ENCODE results near the gene KANK4.

The KANK4 gene

DNA sequence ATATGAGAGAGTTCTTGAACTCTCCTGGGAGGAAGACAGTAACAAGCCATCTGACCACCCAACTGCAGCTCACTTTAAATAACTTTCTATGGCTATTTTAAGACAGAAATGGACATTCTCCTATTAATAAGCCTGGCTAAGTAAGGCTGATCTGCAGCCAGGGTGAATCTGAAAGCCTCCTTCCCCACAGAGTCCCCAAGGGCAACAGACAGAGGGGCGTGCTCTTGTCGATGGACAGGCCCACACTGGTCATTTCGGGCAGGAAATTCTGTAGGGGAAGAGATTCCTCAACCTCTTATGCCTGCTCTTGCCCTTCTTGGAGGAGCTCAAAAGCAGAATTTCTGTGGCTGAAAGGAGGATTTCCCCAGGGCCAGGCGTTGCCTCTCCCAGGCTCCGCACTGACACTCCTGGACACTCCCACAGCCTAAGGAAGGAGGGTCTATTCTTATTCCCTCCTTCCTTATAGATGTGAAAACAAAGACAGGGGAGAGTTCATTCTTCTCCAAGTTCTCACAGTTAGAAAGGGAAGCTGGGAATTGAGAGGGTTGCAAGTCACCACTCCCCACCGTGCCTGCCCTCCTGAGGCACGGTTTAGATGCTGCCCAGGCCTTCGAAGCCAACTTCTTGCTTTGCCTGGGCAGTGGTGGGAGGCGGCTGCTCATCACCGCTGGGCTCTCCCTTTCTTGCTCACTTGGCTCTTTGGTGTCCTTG, 17.9 kb upstream of the KANK4 start:
- no peak for DNase-seq (ENCODE audit: low spot score)

DNA sequence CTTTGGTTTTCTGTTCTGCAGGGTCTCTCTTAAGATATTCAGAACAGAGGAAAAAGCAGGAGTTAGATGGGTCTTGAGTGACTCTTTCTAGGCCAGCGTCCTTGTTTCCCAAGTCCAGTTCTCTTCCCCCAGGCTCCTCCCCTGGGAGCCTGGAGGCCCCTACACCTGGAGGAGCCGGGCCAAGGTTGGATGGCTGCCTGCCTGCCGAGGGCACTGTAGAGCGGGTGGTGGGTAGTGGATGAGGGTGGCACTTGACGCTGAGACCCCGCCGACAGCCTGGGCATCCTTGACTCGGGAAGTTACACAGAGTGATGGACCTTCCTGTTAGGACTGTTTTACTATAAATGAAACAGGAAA, 17.4 kb upstream of the KANK4 start:
- no peak for DNase-seq (ENCODE audit: low spot score)

- DNase-seq (ENCODE audit: low spot score), result no peak
Measured at GRCh38 chr1:62335656-62336055, 16.4 kb upstream of the KANK4 start.

DNA sequence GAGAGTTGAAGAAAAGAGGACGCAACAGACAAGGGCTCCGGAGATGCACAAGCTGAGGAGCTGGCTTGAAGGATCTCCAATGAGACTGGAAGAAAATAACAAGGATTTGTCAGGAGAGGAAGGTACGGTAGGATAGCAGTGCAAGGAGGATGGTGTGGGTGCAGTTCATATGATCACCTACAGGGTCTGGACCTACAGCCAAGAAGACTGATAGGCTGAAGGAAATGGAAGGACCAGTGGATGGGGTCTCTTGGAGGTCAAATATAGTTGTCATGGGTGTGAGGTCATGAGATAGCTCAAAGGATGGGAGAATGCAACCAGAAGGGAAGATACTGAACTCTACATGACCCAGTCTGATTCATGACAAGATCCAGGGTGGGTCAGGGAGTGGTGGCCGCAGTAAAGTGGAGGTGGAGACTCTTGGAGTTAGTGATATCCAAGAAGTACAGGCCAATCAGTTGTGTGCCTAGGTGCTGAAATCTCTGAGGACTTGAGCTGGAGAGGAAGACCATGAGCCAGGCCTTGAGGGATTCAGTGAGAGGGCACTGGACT, 15.3 kb upstream of the KANK4 start:
- no peak for DNase-seq (ENCODE audit: low spot score)

- no peak for DNase-seq (ENCODE audit: low spot score)
Measured at GRCh38 chr1:62333441-62333840, 14.2 kb upstream of the KANK4 start.

GRCh38 chr1:62327360-62328055, 8.3 kb upstream of the KANK4 start:
- DNase-seq (ENCODE audit: low spot score), result no peak

- no peak for DNase-seq (ENCODE audit: low spot score)
Measured at GRCh38 chr1:62325681-62326080, 6.4 kb upstream of the KANK4 start.

DNA sequence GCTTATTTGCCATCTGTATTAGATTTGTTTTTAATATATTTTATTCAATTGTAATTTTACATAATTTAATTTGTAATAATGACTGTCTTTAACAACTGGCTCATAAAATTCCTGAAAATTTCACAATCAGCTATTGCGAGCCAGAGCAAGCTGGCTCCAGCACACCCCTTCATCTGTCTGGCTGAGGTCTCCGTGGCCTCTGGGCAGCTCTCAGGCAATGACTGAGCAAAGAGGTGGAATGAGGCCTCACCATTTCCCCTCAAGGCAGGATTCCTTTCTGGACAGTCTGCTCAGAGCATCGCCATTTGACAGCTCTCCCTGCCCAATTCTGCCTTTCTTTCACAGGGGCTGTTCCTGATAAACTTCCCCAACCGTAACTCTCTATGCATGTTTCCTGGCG, 5.8 kb upstream of the KANK4 start:
- no peak for DNase-seq (ENCODE audit: low spot score)

GRCh38 chr1:62321446-62321845, 2.2 kb upstream of the KANK4 start:
- DNase-seq (ENCODE audit: low spot score), result no peak

- no peak for DNase-seq (ENCODE audit: low spot score)
Measured at GRCh38 chr1:62318320-62318755, 896 bp downstream of the KANK4 start.

- DNase-seq (ENCODE audit: low spot score), result no peak
Measured at GRCh38 chr1:62317021-62317768, 2.0 kb downstream of the KANK4 start.

DNA sequence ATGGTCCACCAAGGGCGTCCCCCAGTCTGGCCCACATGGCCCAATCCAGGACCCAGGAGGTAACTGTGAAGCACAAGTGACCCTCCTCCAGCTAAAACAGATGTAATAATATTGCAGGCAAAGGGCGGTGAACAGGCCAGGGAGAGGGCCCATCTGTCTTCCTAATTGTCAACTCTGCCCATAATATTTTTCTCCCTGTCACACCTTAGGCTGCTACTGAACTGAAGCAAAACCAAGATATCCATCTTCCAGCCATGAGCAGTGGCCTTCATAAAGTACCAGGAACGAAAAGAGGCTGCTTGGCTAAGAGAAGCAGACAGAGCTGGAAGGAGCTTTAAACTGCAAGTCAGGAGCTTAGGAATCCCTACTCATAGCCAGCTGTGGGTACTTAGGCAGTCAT, 3.1 kb downstream of the KANK4 start:
- no peak for DNase-seq (ENCODE audit: low spot score)

GRCh38 chr1:62315387-62315786, 3.8 kb downstream of the KANK4 start:
- no peak for DNase-seq (ENCODE audit: low spot score)

- no peak for DNase-seq (ENCODE audit: low spot score)
Measured at GRCh38 chr1:62314454-62315350, 4.5 kb downstream of the KANK4 start.

DNA sequence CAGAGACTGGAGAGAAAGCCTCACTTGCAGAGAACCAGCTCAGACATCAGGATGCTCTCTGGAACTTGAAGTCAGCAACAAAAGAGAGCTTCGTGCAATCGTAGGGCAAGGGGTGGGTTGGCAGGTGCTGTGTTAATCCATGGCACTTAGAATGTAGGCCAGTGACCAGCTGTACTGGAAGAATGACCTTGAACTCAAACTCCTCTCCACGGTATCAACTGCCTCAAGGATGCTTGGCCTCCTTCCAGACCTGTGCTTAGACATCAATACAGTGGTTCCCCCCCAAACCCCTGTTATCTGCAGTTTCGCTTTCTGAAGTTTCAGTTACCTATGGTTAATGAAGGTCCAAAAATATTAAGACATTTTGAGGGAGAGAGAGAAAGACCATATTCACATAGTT, 6.5 kb downstream of the KANK4 start:
- DNase-seq (ENCODE audit: low spot score), result no peak

- DNase-seq (ENCODE audit: low spot score), result no peak
Measured at GRCh38 chr1:62311473-62311943, 7.7 kb downstream of the KANK4 start.

DNA sequence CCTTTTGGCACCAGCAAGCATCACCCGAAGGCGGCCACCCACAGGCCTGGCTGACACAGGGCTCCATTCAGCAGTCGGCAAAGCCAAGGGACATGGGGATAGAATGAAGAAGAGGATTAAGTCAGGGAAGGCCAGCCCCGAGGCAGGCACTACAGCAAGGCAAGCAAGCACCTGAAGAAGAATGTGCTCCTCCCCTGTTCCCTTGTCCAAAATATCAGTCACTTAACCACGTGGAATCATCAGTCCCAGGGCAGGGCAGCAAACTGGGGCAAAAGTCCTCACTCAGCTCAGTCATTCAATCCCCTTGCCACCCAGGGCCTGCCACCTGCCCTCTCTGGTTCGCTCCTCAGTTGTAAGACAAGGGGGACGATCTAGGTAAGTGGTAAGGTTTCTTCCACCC, 9.3 kb downstream of the KANK4 start:
- DNase-seq (ENCODE audit: low spot score), result no peak

GRCh38 chr1:62308606-62309005, 10.6 kb downstream of the KANK4 start:
- DNase-seq (ENCODE audit: low spot score), result no peak

- DNase-seq (ENCODE audit: low spot score), result no peak
Measured at GRCh38 chr1:62307895-62308492, 11.2 kb downstream of the KANK4 start.

GRCh38 chr1:62307446-62307845, 11.8 kb downstream of the KANK4 start:
- no peak for DNase-seq (ENCODE audit: low spot score)

- no peak for DNase-seq (ENCODE audit: low spot score)
Measured at GRCh38 chr1:62306065-62306464, 13.2 kb downstream of the KANK4 start.
